HG03521 (cell line): Measurements from ENCODE around the gene PGAP3.
"Not testable (repeated sequence)": the region's sequence is repeated elsewhere in the genome, so short reads cannot be mapped to it uniquely, and the experiment has no call there.

Experiments used
- ATAC-seq: cut with Tn5 transposase; IDR thresholded peaks from one replicate; pipeline ENCODE4 v1.9.1; 2021; ENCODE audit warnings: mild to moderate bottlenecking, moderate library complexity; ENCODE audit not compliant: unreplicated experiment

Gene PGAP3

DNA sequence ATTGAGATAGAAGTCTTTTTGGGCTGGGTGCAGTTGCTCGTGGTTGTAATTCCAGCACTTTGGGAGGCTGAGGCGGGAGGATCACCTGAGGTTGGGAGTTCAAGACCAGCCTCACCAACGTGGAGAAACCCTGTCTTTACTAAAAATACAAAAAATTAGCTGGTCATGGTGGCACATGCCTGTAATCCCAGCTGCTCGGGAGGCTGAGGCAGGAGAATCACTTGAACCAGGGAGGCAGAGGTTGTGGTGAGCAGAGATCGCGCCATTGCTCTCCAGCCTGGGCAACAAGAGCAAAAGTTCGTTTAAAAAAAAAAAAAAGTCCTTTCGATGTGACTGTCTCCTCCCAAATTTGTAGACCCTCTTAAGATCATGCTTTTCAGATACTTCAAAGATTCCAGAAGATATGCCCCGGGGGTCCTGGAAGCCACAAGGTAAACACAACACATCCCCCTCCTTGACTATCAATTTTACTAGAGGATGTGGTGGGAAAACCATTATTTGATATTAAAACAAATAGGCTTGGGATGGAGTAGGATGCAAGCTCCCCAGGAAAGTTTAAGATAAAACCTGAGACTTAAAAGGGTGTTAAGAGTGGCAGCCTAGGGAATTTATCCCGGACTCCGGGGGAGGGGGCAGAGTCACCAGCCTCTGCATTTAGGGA is 11.4 kb upstream of the PGAP3 start:
- ATAC-seq = not testable (repeated sequence)

DNA sequence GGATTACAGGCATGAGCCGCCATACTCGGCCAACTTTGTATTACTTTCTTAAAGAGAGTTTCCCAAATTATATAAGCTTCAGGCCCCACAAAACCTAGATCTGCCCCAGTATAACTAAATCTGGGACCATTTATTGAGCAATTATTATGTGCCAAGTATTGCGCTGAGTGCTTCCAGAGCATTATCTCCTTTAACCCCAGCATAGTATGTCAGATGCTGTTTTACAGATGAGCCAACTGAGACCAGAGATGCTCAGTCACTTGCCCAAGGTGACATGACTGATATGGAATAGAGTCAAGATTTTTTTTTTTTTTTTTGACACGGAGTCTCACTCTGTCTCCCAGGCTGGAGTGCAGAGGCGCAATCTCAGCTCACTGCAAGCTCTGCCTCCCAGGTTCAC is 10.1 kb upstream of the PGAP3 start:
- ATAC-seq = no peak

GRCh38 chr17:39696731-39697130 is 8.9 kb upstream of the PGAP3 start:
- no peak for ATAC-seq

DNA sequence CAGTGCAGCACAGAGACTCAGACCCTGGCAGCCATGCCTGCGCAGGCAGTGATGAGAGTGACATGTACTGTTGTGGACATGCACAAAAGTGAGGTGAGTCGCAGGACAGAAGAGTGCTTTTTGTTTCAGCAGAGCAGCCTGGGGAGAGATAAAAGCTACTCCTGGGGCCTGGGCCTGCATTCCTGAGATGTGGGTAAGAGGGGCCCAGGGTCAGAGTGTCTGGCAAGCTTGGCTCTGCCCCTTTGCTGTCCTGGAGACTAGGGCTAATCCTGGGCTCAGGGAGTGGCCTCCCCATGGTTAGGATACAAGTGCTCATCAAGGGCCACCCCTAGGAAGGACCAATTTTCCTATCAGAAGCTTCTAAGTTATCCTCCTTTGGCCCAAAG is 7.2 kb upstream of the PGAP3 start:
- ATAC-seq = no peak

GRCh38 chr17:39694593-39694992 is 6.7 kb upstream of the PGAP3 start:
- no peak for ATAC-seq

DNA sequence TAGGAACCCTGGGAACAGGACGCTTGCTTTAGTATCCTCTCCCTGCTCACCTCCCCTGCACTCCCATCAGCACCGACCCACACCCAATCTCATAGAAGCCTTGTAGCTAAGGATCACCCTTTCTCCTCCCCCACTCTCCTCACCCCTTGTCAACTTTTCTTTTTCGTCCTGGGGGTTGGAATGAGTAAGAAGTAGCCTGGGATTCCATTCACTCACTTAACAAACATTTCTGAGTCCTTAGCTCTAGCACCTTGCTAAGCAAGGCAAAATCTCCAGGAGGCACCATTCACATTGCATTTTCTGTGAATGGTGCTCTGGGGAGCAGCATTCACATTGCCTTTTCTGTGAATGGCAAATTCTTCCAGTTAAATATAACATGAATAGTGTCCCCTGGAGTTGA is 1.1 kb upstream of the PGAP3 start:
- ATAC-seq = no peak

DNA sequence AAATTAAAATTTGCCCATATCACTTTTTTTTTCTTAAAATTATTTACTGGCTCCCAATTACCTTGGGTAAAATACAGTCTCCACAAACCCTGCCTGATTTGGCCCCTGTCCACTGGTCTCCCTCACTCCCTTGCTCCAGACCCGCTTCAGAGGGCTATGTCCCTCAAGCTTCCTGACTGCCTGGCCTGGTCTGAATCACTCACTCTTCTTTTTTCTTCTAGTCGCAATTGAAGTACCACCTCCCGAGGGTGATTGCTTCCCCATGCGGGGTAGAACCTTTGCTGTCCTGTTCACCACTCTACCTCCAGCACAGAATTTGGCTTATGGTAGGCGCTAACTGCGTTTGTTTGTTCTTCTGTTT is 598 bp upstream of the PGAP3 start:
- ATAC-seq = no peak

DNA sequence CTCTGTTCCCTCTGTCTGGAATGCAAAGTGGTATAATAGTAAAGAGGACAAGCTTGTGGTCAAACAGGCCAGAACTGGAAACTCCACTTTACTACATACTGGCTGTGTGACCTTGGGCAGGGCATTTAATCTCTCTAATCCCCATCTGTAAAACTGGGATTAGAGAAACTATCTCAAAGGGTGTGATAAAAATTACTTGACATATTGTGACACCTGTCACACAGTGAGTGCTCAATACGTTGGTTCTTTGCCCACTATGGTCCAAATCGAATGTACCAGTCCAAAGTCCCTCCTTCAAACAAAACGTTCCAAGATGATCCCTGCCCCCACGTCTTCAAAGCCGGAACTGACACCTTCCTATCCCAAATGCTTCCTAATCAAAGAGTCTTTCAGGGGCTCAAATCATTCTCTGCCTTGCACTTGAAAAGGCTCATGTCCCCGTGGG is 734 bp downstream of the PGAP3 start:
- ATAC-seq = no peak

DNA sequence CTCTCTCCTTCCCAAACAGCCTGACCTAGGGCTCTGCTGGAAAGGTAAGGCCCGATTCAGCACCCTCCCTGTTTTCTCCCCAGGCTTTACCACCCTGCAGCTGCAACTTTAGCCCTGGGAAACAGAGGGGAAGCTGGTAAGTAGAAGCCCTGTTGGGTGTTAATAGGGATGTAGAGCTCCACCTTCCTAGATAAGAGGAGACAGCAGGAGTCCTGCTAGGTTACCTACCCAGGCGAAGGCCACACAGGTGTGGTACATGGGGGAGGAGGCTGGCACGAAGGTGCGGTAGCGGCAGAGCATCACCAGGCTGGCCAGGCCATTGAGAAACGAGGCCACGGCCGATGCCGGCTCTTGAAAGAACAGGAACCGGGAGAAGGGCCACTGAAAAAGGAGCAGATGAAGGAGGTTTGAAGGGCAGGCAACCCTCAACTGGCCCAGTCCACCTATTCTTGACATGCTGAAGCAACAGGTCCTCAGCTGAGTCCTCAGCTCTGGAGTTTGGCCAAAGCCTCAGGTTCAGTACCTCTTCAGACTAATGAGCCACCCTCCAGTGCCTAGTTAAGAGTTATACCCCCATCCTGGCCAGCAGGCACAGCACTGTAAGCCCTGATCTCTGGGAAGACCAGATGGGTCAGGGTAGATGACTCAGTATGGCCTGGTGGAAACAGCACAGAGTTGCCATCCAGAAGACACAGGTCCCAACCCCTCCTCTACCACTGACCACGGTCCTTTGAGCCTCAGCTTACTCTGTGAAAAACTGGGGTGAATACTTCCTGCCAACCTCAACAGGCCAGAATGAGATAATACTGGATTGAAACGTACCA is 3.3 kb downstream of the PGAP3 start:
- no peak for ATAC-seq

GRCh38 chr17:39683295-39683939 is 4.4 kb downstream of the PGAP3 start:
- ATAC-seq = no peak

DNA sequence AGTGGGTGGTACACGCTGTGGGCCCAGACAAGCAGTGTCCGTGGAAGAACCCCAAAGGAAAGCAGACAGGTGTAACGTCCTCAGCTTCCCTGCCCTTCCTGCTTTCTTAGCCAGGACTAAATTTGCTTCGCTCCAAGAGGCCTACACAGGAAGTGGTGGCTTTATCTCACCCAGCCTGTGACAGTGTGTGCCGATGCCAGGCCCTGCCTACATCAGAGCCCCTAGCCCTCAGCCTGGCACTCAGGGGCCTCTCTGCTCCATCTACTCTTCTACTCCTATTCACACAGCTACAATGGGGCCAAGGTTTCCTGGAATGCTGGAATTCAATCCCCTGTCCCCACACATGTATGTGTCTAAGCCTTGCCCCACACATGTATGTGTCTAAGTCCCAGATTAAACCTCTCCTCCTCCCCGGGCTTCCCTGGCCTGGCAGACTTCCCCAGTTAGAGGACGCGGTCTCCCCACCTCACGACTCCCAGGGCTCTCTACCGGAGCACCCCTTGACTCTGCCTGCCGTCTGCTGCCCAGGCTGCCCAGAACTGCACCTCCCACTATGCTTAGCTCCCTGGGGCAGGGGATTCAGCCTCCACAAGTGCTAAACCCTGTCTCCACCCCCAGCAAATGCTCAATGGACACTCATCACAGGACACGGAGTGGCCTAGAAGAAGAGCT is 8.2 kb downstream of the PGAP3 start:
- ATAC-seq = no peak

GRCh38 chr17:39678340-39679116 is 9.3 kb downstream of the PGAP3 start:
- no peak for ATAC-seq

GRCh38 chr17:39677542-39678339 is 10.1 kb downstream of the PGAP3 start:
- ATAC-seq = no peak

GRCh38 chr17:39677072-39677471 is 10.8 kb downstream of the PGAP3 start:
- no peak for ATAC-seq

DNA sequence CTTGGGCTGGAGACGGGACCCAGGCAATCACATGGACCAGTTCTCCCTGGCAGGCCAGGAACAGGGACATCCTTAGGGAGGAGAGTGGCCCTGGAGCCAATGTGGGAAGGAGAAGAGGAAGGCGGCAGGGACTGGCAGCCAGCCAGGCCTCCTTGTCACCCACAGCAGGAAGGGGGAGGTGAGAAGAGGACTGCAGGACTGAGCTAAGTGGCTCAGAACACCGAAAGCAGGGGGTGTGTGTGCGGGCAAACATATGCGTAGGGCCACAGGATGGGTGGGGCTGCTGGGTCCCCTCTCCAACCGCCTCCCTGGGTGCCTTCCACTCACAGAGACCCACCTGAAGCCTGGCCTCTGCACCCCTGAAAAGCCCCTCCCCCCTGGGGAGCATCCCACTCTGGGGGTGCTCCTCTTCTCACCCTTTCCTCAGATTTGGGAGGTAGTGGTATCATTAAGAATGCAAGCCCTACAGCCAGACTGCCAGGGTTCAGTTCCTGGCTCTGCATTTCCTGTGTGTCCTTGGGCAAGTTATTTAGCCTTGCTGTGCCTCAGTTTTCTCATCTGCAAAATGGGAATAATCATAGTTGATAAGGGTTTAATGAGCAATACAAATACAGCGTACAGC is 11.5 kb downstream of the PGAP3 start:
- ATAC-seq = no peak

GRCh38 chr17:39675390-39676082 is 12.3 kb downstream of the PGAP3 start:
- ATAC-seq = no peak

DNA sequence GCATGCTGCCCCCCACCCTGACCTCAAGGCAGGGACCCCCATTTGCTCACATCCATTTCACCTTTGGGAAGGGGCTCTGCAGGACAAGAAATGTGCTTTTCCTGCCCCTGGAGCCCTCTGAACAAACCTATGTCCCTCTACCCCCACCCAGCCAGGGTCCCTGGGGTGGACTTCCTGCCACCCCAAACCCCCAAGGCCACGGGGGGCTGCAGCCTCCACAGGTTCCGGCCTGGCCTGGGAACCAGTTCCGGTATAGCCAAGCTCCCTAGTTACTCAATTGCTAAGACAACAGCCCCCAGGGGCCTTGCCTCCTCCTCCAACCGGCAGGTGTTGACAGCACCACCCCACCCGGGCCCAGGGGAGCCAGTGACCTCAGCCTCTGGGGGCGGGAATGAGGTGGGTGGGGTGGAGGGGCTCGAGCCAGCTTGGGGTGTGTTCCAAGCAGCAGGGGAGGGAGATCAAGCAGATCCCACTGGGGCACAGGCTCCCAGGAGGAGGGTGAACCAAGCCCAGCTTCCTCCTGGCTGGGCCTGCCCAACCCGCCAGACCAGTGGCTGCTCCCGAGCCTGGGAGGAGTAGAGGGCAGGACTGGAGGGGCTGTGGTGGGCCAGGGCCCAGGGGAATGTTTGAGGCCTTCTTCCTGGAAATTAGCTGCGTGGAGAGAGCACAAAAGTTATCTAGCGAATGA is 13.0 kb downstream of the PGAP3 start:
- ATAC-seq = no peak

- ATAC-seq = no peak
Measured at GRCh38 chr17:39674179-39674578, 13.7 kb downstream of the PGAP3 start.
